Measurements from ENCODE around the gene POLR2M. TPM values are rescaled to one million over a fixed set of nuclear protein-coding genes. Genes with fewer than 3 reads are reported as not detected.

Gene POLR2M
- polyA plus RNA-seq, 1 of the 3 experiments (the other 2 are of a cell fraction) = 160 TPM

- ChIA-PET CTCF (interaction anchor here (0.7 to 2.8 kb wide), 14 partner anchors 12 to 566 kb away, joined by 3 to 16 read pairs (median 4); partner anchors contain the start of gene ALDH1A2), POLR2A (no interaction called here)
- Histone ChIP-seq H2AFZ (ENCODE audit: low read depth) (no peak overlapping the region), H3K27me3 (ENCODE audit: insufficient read depth) (no peaks in the 10 kb centered on the region; the same call in 1 of the 2 replicates), H3K36me3 (replicated peaks in 1 of 2; ENCODE audit: control insufficient read depth in 1 of 2, insufficient read depth in 2 of 2, low read length in 1 of 2) (no peaks in the 10 kb centered on the region), H3F3A (replicated peaks; ENCODE audit: insufficient read depth) (peaks cover 5% of the 10 kb centered on the region), H3K4me2 (peak overlapping the region; percentile 29; the same call in 1 of the 2 replicates), H3K79me2 (ENCODE audit: insufficient read depth) (no peaks in the 10 kb centered on the region), H3K27ac (ENCODE audit: low read depth in 2 of 2, low read length in 1 of 2) (no peak overlapping the region), H3K4me1 (ENCODE audit: control insufficient read depth in 1 of 2, insufficient read depth in 2 of 2, low read depth in 1 of 2, low read length in 1 of 2) (peaks cover 0 to 2% of the 10 kb centered on the region in 2 experiments; a peak in 1 of 4 replicates), H3K4me3 (ENCODE audit: low read depth in 2 of 2, low read length in 1 of 2) (no peak overlapping the region), H4K20me1 (ENCODE audit: insufficient read depth) (no peaks in the 10 kb centered on the region), H3K9me2 (no peaks in the 10 kb centered on the region), H3K9ac (no peak overlapping the region), H3K9me3 (no peaks in the 10 kb centered on the region; the same call in 1 of the 2 replicates)
- DNase-seq = peak; percentile 42
- 35% methylated on average over 10 of the region's 10 CpGs for WGBS (ENCODE audit: low lambda C conversion rate)
- TF ChIP-seq YY1 (IDR thresholded peaks at IDR 0.05; ENCODE audit: low read depth) (no peak), SMC3 (IDR thresholded peaks at IDR 0.05; ENCODE audit: low read depth, low read length) (peak; percentile 62), MAX (IDR thresholded peaks at IDR 0.05; ENCODE audit: low read depth) (0 out of 2 replicates have a peak, but pooled peaks have one; percentile 17), RAD21 (IDR thresholded peaks at IDR 0.05; ENCODE audit: low read length) (peak; percentile 78)
- TF ChIP-seq, protein P1, sequence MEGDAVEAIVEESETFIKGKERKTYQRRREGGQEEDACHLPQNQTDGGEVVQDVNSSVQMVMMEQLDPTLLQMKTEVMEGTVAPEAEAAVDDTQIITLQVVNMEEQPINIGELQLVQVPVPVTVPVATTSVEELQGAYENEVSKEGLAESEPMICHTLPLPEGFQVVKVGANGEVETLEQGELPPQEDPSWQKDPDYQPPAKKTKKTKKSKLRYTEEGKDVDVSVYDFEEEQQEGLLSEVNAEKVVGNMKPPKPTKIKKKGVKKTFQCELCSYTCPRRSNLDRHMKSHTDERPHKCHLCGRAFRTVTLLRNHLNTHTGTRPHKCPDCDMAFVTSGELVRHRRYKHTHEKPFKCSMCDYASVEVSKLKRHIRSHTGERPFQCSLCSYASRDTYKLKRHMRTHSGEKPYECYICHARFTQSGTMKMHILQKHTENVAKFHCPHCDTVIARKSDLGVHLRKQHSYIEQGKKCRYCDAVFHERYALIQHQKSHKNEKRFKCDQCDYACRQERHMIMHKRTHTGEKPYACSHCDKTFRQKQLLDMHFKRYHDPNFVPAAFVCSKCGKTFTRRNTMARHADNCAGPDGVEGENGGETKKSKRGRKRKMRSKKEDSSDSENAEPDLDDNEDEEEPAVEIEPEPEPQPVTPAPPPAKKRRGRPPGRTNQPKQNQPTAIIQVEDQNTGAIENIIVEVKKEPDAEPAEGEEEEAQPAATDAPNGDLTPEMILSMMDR (IDR thresholded peaks at IDR 0.05) = peak; percentile 68
Measured at GRCh38 chr15:57667171-57667849, 39.2 kb upstream of the POLR2M start.

GRCh38 chr15:57668016-57668415 is 38.5 kb upstream of the POLR2M start:
- H3K9me3 ChIP-seq = no peaks in the 10 kb centered on the region; the same call in 1 of the 2 replicates
- H3K27ac ChIP-seq (ENCODE audit: low read depth in 2 of 2, low read length in 1 of 2) = no peak overlapping the region
- H3K9me2 ChIP-seq = no peaks in the 10 kb centered on the region
- no peak for DNase-seq
- POLR2A ChIA-PET = no interaction called here
- WGBS (ENCODE audit: low lambda C conversion rate) = 82% methylated on average over 4 of the region's 4 CpGs
- H3K4me3 ChIP-seq (ENCODE audit: low read depth in 2 of 2, low read length in 1 of 2) = no peak overlapping the region
- H3K79me2 ChIP-seq (ENCODE audit: insufficient read depth) = no peaks in the 10 kb centered on the region
- H2AFZ ChIP-seq (ENCODE audit: low read depth) = no peak overlapping the region
- peak overlapping the region; percentile 29; the same call in 1 of the 2 replicates for H3K4me2 ChIP-seq
- no peaks in the 10 kb centered on the region for H3K36me3 ChIP-seq (replicated peaks in 1 of 2; ENCODE audit: control insufficient read depth in 1 of 2, insufficient read depth in 2 of 2, low read length in 1 of 2)
- CTCF ChIA-PET = interaction anchor here (0.7 to 2.8 kb wide), 9 partner anchors 15 to 566 kb away, joined by 3 to 16 read pairs (median 3); no protein-coding TSS in a partner anchor
- no peaks in the 10 kb centered on the region for H3K27me3 ChIP-seq (ENCODE audit: insufficient read depth)
- no peaks in the 10 kb centered on the region for H4K20me1 ChIP-seq (ENCODE audit: insufficient read depth)
- peaks cover 5% of the 10 kb centered on the region for H3F3A ChIP-seq (replicated peaks; ENCODE audit: insufficient read depth)
- H3K9ac ChIP-seq = no peak overlapping the region
- peaks cover 0 to under 1% of the 10 kb centered on the region in 2 experiments; a peak in 1 of 4 replicates for H3K4me1 ChIP-seq (ENCODE audit: control insufficient read depth in 1 of 2, insufficient read depth in 2 of 2, low read depth in 1 of 2, low read length in 1 of 2)
- no peak for TF ChIP-seq JUND (IDR thresholded peaks at IDR 0.05)
- TF ChIP-seq, protein P1 (IDR thresholded peaks at IDR 0.05) = no peak
- TF ChIP-seq RFX5 (IDR thresholded peaks at IDR 0.05; ENCODE audit: low read length) = no peak
- TF ChIP-seq FOXM1 (IDR thresholded peaks at IDR 0.05; ENCODE audit: low read depth) = no peak
- no peak for TF ChIP-seq USF1 (IDR thresholded peaks at IDR 0.05; ENCODE audit: borderline replicate concordance, low read depth)
- no peak for TF ChIP-seq NRF1 (IDR thresholded peaks at IDR 0.05; ENCODE audit: low read depth, low read length)
- TF ChIP-seq POLR2AphosphoS5 (IDR thresholded peaks at IDR 0.05; ENCODE audit: low read depth, low read length) = no peak
- TF ChIP-seq TAF1 (IDR thresholded peaks at IDR 0.05; ENCODE audit: borderline replicate concordance, low read depth, low read length) = no peak
- TF ChIP-seq GATA2 (CRISPR knock-in tag; IDR thresholded peaks at IDR 0.05) = no peak
- no peak for TF ChIP-seq MEF2A (IDR thresholded peaks at IDR 0.05; ENCODE audit: borderline replicate concordance, low read depth)
- TF ChIP-seq, protein P2, sequence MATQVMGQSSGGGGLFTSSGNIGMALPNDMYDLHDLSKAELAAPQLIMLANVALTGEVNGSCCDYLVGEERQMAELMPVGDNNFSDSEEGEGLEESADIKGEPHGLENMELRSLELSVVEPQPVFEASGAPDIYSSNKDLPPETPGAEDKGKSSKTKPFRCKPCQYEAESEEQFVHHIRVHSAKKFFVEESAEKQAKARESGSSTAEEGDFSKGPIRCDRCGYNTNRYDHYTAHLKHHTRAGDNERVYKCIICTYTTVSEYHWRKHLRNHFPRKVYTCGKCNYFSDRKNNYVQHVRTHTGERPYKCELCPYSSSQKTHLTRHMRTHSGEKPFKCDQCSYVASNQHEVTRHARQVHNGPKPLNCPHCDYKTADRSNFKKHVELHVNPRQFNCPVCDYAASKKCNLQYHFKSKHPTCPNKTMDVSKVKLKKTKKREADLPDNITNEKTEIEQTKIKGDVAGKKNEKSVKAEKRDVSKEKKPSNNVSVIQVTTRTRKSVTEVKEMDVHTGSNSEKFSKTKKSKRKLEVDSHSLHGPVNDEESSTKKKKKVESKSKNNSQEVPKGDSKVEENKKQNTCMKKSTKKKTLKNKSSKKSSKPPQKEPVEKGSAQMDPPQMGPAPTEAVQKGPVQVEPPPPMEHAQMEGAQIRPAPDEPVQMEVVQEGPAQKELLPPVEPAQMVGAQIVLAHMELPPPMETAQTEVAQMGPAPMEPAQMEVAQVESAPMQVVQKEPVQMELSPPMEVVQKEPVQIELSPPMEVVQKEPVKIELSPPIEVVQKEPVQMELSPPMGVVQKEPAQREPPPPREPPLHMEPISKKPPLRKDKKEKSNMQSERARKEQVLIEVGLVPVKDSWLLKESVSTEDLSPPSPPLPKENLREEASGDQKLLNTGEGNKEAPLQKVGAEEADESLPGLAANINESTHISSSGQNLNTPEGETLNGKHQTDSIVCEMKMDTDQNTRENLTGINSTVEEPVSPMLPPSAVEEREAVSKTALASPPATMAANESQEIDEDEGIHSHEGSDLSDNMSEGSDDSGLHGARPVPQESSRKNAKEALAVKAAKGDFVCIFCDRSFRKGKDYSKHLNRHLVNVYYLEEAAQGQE (IDR thresholded peaks at IDR 0.05; ENCODE audit: low read depth, low read length) = no peak
- TF ChIP-seq MAX (IDR thresholded peaks at IDR 0.05; ENCODE audit: low read depth) = no peak

Measured in SK-N-SH (cell line).